Anterior cingulate cortex (tissue), 58 donors: ENCODE measurements around the gene ZBTB20.

ENCODE experiments used
- DNase-seq, 58 donors: peaks; one replicate each; lab custom pipeline; 2025; lab: John Stamatoyannopoulos, UW

The ZBTB20 gene

DNA sequence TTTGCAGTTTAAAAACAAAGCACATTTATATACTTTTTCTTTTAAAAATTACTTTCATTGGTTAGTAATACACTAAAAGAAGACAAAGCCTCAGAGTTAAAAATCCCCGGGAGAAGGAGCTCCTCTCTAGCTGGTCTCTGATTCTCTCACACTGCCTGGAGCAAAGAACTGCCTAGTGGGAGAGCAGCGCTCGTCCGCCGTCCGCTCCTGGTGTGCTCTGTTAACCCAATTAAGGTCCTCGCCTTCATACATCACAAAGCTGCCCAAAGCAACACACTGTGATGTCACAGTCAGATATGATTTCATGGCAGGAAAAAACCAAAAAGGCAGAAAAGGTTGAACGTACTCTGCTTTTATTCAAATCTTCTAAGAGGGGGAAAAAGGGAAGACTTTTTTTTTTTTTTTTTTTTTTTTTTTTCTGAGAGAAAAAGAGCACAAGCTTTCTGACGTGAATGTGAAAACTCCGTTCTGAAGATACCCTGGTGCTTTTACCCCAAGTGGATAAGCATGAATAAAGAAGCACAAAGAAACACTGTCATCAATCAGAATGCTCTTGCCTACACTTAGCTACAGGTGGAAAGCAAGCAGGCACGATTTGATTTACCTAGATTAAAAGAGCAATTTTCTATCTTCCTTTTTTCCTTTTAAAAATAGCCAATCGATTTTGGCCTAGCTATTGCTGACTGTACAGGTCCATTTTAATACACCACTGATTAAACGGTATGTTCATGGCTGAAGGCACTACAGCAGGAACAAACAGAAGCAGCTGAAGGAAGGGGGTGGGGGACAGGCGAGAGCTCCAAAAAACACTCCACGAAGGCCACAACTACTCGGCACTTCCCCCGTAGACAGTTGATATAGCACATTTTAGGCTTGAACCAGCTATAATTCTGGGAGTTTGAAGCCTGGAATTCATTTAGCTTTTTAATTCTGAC is 738.1 kb downstream of the ZBTB20 start:
- DNase-seq: peak in 2 of 58 donors; percentile 4 to 11

DNA sequence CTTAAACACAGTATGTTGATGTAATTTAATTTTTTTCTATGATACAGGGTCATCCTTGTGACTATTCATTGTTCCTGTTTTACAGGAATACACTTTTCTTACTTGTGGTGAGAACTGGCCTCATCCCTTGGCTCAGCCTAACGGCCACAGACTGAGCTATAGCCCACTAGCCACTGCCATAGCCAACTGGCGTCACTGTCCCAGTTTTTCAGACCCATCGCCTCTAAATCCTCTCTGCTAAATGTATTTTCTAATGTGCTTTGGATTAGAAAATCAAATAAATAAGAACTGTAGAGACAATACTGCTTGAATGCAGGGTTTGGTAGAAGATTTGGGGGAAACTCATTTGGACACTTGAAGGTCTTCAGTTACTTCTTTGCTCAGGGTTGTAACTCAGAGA is 740.2 kb downstream of the ZBTB20 start:
- DNase-seq: no peak

- DNase-seq: no peak
Measured at GRCh38 chr3:114406286-114406685, 740.8 kb downstream of the ZBTB20 start.

- no peak for DNase-seq
Measured at GRCh38 chr3:114405202-114405990, 741.7 kb downstream of the ZBTB20 start.

GRCh38 chr3:114404590-114404989 is 742.5 kb downstream of the ZBTB20 start:
- no peak for DNase-seq

- no peak for DNase-seq
Measured at GRCh38 chr3:114402838-114403237, 744.2 kb downstream of the ZBTB20 start.

DNA sequence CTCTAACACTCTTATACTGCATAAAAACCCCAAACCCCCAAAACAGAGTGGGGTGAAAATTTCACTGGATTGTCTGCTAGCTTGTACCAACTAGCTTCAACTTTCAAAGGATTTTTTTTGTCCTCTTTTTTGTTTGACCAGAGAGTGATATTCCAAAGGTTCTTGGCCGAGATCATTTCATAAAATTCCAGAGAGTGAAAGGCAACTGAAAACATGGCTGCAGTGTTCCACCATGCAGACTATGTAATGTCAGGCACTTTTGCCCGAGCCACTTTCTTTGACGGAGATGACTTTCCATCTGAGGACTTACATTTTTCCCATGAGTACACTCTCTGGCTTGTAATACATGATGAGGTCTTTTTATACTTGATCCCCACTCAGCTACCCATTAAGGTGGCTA is 745.7 kb downstream of the ZBTB20 start:
- DNase-seq: no peak

- no peak for DNase-seq
Measured at GRCh38 chr3:114400371-114400770, 746.7 kb downstream of the ZBTB20 start.

DNA sequence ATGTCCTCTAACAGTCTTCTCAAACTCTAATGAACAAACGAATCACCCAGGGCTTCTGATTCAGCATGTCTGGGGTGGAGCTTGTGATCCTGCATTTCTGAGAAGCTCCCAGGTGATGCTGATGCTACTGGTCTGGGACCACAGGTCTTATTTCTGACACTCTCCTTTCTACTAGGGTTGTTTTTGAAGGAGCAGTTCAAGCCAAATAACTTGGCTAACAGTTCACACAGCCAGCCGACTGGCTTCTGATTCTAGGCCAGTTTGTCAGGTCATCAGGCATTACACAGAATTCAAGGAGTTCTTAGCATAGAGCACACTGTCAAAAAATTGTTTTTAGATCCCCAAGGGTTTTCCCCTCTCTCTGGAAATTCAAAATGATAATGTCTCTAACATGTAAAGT is 752.5 kb downstream of the ZBTB20 start:
- no peak for DNase-seq

DNA sequence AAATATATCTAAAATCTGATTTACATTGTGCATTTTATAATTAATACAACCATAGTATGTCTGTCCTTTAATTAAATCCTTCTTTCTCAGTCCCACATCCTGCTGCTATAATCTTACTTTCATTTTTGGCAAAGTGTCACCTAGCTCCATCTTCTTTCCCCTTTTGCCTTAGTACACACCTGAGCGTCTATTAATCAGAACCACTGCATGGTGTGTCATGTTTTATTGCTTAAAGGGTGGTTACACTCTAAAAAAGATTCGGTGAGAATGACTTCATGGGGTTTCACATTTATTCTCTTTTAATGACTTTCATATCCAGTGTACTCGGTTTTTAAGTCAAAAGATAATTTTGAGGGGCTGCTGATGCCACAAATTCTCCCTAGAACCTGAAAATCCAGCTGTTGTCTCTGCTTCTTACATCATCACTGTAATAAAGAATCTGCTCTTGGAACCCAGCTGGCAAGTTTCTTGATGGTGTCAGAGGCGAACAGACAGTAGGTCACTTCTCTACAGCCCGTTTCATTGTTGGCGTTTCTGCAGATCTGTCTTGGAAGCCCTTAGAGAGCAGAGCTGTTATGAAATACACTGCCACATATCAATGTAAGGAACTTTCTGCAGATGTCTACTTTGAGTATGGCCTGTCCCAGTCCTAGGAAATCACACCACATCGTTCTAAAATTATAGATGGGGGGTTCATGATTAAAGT is 753.6 kb downstream of the ZBTB20 start:
- DNase-seq: peak in 1 of 58 donors; percentile 10

DNA sequence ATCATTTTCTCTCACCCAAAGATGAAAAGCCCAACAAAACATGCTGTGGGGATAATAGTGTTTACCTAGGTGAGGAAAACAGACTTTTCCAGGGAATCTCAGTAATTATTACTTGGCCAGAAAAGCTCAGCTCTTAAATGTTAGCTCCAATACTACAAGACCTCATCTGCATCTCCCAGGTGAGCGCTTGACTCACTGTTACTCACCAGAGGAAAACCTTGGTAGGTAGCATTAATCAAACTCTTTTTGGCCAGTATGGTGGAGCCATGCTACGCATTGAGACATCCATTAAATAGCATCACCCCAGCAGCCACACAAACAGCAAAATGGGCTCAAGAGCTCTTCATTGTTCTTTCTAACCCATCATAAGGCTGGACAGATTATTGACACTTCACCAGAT is 754.3 kb downstream of the ZBTB20 start:
- no peak for DNase-seq

GRCh38 chr3:114389156-114389555 is 757.9 kb downstream of the ZBTB20 start:
- no peak for DNase-seq

DNA sequence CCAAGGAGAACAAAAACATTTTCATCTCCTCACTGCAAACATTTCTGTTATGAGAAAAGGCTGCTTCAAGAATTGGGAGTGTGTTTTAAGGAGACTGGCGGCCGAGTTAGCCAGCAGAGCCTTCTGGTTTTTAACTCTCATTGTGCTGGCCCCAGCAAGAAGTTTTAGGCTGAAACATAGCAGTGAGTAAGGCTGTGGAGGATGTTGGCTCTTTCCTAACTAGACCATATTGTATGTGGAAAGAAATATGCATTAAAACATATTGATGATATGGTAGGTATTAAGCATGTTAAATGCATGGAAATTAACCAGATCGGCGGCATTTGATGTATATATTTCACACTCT is 762.6 kb downstream of the ZBTB20 start:
- peak in 1 of 58 donors; percentile 55 for DNase-seq

- DNase-seq: peak in 57 of 58 donors; percentile 15 to 91 (median 81)
Measured at GRCh38 chr3:114383875-114384557, 763.1 kb downstream of the ZBTB20 start.

DNA sequence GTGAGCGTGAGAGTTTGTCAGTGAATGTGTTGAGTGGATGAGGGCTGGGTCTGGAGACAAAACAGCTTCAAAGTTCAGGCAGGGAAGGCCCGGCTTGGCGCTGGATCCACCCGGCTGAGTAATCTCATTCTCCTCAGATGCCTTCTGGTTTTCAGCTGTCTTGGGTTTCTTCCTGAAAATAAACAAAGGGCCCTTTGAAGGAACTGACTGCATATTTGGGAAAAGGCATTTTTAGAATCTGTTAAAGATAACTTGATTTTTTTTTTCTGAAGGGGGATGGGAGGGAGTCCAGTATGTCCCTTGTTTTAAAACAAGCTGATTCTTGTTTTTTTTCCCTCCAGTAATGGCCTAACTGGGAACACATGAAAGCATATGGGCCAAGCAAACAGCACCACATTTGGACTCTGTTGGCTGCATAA is 766.8 kb downstream of the ZBTB20 start:
- peak in 51 of 58 donors; percentile 8 to 85 (median 48) for DNase-seq

- DNase-seq: no peak
Measured at GRCh38 chr3:114379266-114379665, 767.8 kb downstream of the ZBTB20 start.

- DNase-seq: no peak
Measured at GRCh38 chr3:114378760-114379159, 768.3 kb downstream of the ZBTB20 start.

DNA sequence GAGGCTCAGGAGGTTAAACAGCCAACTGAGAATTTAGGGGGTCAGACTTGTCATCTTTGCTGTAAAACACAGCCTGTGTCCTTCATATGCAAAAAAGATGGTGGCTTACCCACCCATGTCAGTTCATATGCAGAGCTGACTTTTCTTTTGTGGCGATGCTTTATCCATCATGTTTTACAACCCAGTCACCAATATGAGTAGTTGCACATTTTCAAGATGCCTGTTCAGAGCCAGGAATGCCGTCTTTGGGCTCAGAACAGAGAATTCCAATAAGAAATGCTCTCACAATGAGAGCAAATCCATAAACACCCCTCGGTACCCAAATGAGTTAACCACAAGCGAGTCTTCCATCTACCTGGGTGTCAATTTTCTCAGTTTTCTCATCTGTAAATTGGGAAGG is 769.7 kb downstream of the ZBTB20 start:
- DNase-seq: no peak

GRCh38 chr3:114376516-114377185 is 770.4 kb downstream of the ZBTB20 start:
- DNase-seq: no peak
